ENCODE measurements around the gene VPS18. TPM values are rescaled to one million over a fixed set of nuclear protein-coding genes. Genes with fewer than 3 reads are reported as not detected.
A peak's percentile ranks its signal among the peaks of the same experiment; 100 is the strongest.

The VPS18 gene
- total RNA-seq, 1 experiment from 2014 or later = 12.6 TPM

DNA sequence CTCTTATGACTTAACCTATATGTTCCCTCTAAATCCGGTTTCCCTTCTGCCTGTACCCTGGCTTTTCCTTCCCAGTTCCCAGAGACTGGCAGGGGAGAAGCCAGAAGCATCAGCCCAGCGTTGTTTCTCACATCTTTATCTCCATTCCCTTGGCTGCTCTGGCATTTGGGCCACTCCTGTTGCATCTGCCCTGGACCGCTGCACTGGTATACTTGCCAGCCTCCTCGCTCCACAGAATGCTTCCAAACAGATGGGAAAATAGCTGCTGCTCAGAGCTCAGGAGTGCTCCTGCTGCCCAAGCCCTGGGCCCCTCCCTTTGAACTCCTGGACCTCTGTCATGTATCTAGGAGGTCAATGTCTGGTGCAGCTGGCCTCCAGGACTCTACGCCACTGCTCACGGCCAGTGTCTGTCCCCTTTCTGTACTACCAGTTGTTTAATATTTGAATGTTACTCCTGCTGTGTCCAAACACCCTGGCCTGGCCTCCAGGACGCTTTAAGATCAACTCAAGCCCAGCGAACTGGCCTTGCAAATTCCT is 43.6 kb upstream of the VPS18 start:
- Histone ChIP-seq H3K36me3 (ENCODE audit: insufficient read depth, low read length) (no peaks in the 10 kb centered on the region), H3K9me3 (ENCODE audit: low read length) (no peaks in the 10 kb centered on the region), H3K79me2 (ENCODE audit: low read length) (no peaks in the 10 kb centered on the region), H3K27me3 (ENCODE audit: low read length) (no peaks in the 10 kb centered on the region), H2AFZ (ENCODE audit: low read length) (no peak overlapping the region), H3K4me2 (ENCODE audit: low read depth, low read length, poor library complexity, severe bottlenecking) (no peak overlapping the region), H3K9me2 (replicated peaks; ENCODE audit: insufficient read depth, low read length) (no peaks in the 10 kb centered on the region), H3K27ac (ENCODE audit: low read length) (no peak overlapping the region), H3K9ac (ENCODE audit: low read length) (no peak overlapping the region), H4K20me1 (ENCODE audit: insufficient read depth, low read depth, low read length) (no peaks in the 10 kb centered on the region), H3K4me1 (ENCODE audit: low read length) (peaks cover 14% of the 10 kb centered on the region), H3K4me3 (ENCODE audit: low read length) (no peak overlapping the region)
- DNase-seq = no peak

DNA sequence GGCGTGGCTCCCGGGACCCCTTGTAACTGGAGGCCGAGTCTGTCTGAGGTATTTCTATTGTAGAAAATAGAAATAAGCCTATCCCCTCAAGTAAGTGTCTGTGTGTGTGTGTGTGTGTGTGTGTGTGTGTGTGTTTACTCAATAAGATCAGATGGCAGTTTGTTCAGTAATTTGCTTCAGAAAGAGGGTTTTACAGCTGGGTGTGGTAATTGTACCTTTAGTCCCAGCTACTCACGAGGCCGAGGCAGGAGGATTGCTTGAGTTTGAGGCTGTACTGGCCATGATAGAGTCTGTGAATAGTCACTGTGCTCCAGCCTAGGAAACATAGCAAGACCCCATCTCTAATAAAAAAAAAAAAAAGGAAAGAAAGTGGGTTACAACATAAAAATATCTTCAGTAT is 41.7 kb upstream of the VPS18 start:
- Histone ChIP-seq H3K9me3 (ENCODE audit: low read length) (no peaks in the 10 kb centered on the region), H2AFZ (ENCODE audit: low read length) (no peak overlapping the region), H3K4me3 (ENCODE audit: low read length) (no peak overlapping the region), H3K9me2 (replicated peaks; ENCODE audit: insufficient read depth, low read length) (no peaks in the 10 kb centered on the region), H3K79me2 (ENCODE audit: low read length) (no peaks in the 10 kb centered on the region), H3K9ac (ENCODE audit: low read length) (no peak overlapping the region), H4K20me1 (ENCODE audit: insufficient read depth, low read depth, low read length) (no peaks in the 10 kb centered on the region), H3K36me3 (ENCODE audit: insufficient read depth, low read length) (no peaks in the 10 kb centered on the region), H3K27ac (ENCODE audit: low read length) (no peak overlapping the region), H3K4me1 (ENCODE audit: low read length) (peaks cover 7% of the 10 kb centered on the region), H3K4me2 (ENCODE audit: low read depth, low read length, poor library complexity, severe bottlenecking) (no peak overlapping the region), H3K27me3 (ENCODE audit: low read length) (no peaks in the 10 kb centered on the region)
- DNase-seq = no peak

DNA sequence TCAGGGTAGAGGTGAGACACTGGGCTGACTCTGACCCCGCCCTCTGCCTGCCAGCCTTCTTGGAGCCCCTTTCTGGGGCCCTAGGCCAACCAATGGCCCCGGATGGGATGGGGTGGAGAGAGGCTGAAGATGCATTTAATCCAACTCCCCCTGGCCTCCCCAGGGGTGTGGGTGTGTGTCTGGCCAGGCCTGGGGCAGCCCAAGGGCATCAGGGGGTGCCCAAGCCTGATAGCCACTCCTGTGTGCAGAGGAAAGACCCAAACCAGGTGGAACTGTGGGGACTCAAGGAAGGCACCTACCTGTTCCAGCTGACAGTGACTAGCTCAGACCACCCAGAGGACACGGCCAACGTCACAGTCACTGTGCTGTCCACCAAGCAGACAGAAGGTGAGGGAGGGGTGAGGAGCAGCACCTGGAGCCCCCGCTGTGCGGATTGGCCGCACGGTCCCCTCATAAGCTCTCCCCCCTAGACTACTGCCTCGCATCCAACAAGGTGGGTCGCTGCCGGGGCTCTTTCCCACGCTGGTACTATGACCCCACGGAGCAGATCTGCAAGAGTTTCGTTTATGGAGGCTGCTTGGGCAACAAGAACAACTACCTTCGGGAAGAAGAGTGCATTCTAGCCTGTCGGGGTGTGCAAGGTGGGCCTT is 40.9 kb upstream of the VPS18 start:
- no peak overlapping the region for H3K27ac ChIP-seq (ENCODE audit: low read length)
- no peaks in the 10 kb centered on the region for H3K36me3 ChIP-seq (ENCODE audit: insufficient read depth, low read length)
- H3K9ac ChIP-seq (ENCODE audit: low read length) = no peak overlapping the region
- no peak overlapping the region for H3K4me2 ChIP-seq (ENCODE audit: low read depth, low read length, poor library complexity, severe bottlenecking)
- peaks cover 13% of the 10 kb centered on the region for H3K4me1 ChIP-seq (ENCODE audit: low read length)
- no peaks in the 10 kb centered on the region for H4K20me1 ChIP-seq (ENCODE audit: insufficient read depth, low read depth, low read length)
- no peaks in the 10 kb centered on the region for H3K9me2 ChIP-seq (replicated peaks; ENCODE audit: insufficient read depth, low read length)
- H3K27me3 ChIP-seq (ENCODE audit: low read length) = no peaks in the 10 kb centered on the region
- no peaks in the 10 kb centered on the region for H3K9me3 ChIP-seq (ENCODE audit: low read length)
- no peaks in the 10 kb centered on the region for H3K79me2 ChIP-seq (ENCODE audit: low read length)
- DNase-seq = no peak
- no peak overlapping the region for H2AFZ ChIP-seq (ENCODE audit: low read length)
- no peak overlapping the region for H3K4me3 ChIP-seq (ENCODE audit: low read length)

DNA sequence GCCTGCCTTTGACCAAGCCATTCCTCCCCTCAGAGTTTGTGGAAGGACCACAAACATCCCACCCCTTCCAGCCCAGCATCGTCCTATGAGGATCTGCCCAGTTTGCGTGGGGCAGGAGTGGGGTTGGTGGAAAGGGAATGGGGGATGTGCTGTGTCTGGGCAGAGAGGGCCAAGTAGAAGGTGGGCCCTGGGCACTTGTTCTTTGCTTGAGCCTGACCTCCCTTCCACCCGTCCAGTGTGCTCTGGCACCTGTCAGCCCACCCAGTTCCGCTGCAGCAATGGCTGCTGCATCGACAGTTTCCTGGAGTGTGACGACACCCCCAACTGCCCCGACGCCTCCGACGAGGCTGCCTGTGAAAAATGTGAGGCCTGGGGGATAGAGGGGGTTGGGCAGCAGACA is 40.1 kb upstream of the VPS18 start:
- no peak overlapping the region for H3K4me3 ChIP-seq (ENCODE audit: low read length)
- H3K4me2 ChIP-seq (ENCODE audit: low read depth, low read length, poor library complexity, severe bottlenecking) = no peak overlapping the region
- H2AFZ ChIP-seq (ENCODE audit: low read length) = no peak overlapping the region
- H4K20me1 ChIP-seq (ENCODE audit: insufficient read depth, low read depth, low read length) = no peaks in the 10 kb centered on the region
- H3K9ac ChIP-seq (ENCODE audit: low read length) = no peak overlapping the region
- H3K27ac ChIP-seq (ENCODE audit: low read length) = no peak overlapping the region
- H3K79me2 ChIP-seq (ENCODE audit: low read length) = no peaks in the 10 kb centered on the region
- peaks cover 20% of the 10 kb centered on the region for H3K4me1 ChIP-seq (ENCODE audit: low read length)
- no peaks in the 10 kb centered on the region for H3K27me3 ChIP-seq (ENCODE audit: low read length)
- H3K36me3 ChIP-seq (ENCODE audit: insufficient read depth, low read length) = no peaks in the 10 kb centered on the region
- H3K9me2 ChIP-seq (replicated peaks; ENCODE audit: insufficient read depth, low read length) = no peaks in the 10 kb centered on the region
- H3K9me3 ChIP-seq (ENCODE audit: low read length) = no peaks in the 10 kb centered on the region
- no peak for DNase-seq

DNA sequence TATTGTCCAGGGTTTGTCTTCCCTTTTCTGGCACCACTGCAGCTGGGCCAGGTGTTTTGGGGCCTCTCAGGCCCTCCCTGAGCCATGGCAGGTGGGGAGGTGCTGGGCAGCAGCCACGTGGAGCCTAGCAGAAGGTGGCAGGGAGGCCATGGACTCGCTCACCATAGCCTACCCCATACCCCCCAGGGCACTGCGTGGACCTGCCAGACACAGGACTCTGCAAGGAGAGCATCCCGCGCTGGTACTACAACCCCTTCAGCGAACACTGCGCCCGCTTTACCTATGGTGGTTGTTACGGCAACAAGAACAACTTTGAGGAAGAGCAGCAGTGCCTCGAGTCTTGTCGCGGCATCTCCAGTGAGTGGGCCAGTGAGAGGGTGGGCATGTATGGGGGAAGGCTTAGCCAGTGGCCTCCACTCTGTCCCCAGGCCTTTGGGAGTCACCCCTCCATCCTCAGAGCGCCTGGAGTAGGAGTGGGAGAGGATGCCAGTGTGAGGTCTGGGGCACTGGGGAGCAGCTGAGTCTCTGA is 38.5 kb upstream of the VPS18 start:
- DNase-seq = no peak
- no peak overlapping the region for H3K9ac ChIP-seq (ENCODE audit: low read length)
- H3K4me2 ChIP-seq (ENCODE audit: low read depth, low read length, poor library complexity, severe bottlenecking) = no peak overlapping the region
- H2AFZ ChIP-seq (ENCODE audit: low read length) = no peak overlapping the region
- H3K9me2 ChIP-seq (replicated peaks; ENCODE audit: insufficient read depth, low read length) = no peaks in the 10 kb centered on the region
- H3K4me3 ChIP-seq (ENCODE audit: low read length) = no peak overlapping the region
- H3K9me3 ChIP-seq (ENCODE audit: low read length) = no peaks in the 10 kb centered on the region
- H3K36me3 ChIP-seq (ENCODE audit: insufficient read depth, low read length) = no peaks in the 10 kb centered on the region
- H3K79me2 ChIP-seq (ENCODE audit: low read length) = no peaks in the 10 kb centered on the region
- H3K27me3 ChIP-seq (ENCODE audit: low read length) = no peaks in the 10 kb centered on the region
- no peaks in the 10 kb centered on the region for H4K20me1 ChIP-seq (ENCODE audit: insufficient read depth, low read depth, low read length)
- peaks cover 25% of the 10 kb centered on the region for H3K4me1 ChIP-seq (ENCODE audit: low read length)
- no peak overlapping the region for H3K27ac ChIP-seq (ENCODE audit: low read length)

DNA sequence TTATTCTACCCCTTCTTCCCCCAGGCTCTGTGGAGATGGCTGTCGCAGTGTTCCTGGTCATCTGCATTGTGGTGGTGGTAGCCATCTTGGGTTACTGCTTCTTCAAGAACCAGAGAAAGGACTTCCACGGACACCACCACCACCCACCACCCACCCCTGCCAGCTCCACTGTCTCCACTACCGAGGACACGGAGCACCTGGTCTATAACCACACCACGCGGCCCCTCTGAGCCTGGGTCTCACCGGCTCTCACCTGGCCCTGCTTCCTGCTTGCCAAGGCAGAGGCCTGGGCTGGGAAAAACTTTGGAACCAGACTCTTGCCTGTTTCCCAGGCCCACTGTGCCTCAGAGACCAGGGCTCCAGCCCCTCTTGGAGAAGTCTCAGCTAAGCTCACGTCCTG is 37.5 kb upstream of the VPS18 start:
- H3K4me2 ChIP-seq (ENCODE audit: low read depth, low read length, poor library complexity, severe bottlenecking) = no peak overlapping the region
- peak overlapping the region; percentile 57; the same call in 1 of the 2 replicates for H2AFZ ChIP-seq (ENCODE audit: low read length)
- no peaks in the 10 kb centered on the region for H3K9me3 ChIP-seq (ENCODE audit: low read length)
- H3K27me3 ChIP-seq (ENCODE audit: low read length) = no peaks in the 10 kb centered on the region
- H3K79me2 ChIP-seq (ENCODE audit: low read length) = no peaks in the 10 kb centered on the region
- no peak overlapping the region for H3K27ac ChIP-seq (ENCODE audit: low read length)
- no peaks in the 10 kb centered on the region for H4K20me1 ChIP-seq (ENCODE audit: insufficient read depth, low read depth, low read length)
- H3K36me3 ChIP-seq (ENCODE audit: insufficient read depth, low read length) = no peaks in the 10 kb centered on the region
- no peak for DNase-seq
- peaks cover 25% of the 10 kb centered on the region for H3K4me1 ChIP-seq (ENCODE audit: low read length)
- no peak overlapping the region for H3K9ac ChIP-seq (ENCODE audit: low read length)
- no peaks in the 10 kb centered on the region for H3K9me2 ChIP-seq (replicated peaks; ENCODE audit: insufficient read depth, low read length)
- no peak overlapping the region for H3K4me3 ChIP-seq (ENCODE audit: low read length)

DNA sequence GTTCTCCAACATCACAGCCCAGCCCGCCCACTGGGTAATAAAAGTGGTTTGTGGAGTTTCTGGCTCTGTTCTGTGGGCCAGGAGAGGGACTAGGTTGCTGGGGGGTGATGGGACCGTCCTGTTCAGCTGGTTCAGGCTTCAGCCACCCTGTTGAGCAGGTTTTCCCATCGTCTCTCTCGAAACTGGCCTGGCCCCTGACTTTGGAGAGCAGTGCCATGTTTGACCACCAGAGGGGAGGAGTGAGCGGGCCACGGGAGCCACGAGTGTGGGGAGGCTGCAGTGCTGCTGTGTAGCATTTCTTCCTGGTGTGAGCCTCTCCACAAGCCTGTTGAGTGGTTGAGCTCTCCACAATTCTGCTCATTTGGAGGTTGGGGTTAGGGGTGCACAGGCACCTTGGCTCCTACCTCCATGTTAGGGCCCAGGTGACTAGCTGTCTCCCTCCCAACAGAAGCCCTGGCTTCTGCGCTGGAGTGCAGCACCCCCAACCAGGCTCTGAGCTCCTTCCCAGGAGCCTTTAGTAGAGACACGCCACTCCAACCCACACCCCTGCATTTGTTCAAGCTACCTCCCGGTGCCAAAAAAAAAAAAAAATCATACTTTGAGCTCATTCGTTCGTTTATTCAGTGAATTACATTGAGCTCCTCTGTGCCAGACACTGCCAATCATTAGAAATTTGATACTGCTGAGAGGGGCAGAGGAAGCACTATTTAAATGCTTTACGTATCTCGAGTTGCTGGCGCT is 36.5 kb upstream of the VPS18 start:
- Histone ChIP-seq H3K9me3 (ENCODE audit: low read length) (no peaks in the 10 kb centered on the region), H3K9me2 (replicated peaks; ENCODE audit: insufficient read depth, low read length) (no peaks in the 10 kb centered on the region), H3K27ac (ENCODE audit: low read length) (peak overlapping the region; percentile 78), H3K79me2 (ENCODE audit: low read length) (no peaks in the 10 kb centered on the region), H3K36me3 (ENCODE audit: insufficient read depth, low read length) (no peaks in the 10 kb centered on the region), H4K20me1 (ENCODE audit: insufficient read depth, low read depth, low read length) (no peaks in the 10 kb centered on the region), H3K27me3 (ENCODE audit: low read length) (no peaks in the 10 kb centered on the region), H3K4me2 (ENCODE audit: low read depth, low read length, poor library complexity, severe bottlenecking) (peak overlapping the region; percentile 73), H3K9ac (ENCODE audit: low read length) (peak overlapping the region; percentile 63), H3K4me1 (ENCODE audit: low read length) (peaks cover 25% of the 10 kb centered on the region), H2AFZ (ENCODE audit: low read length) (peak overlapping the region; percentile 90), H3K4me3 (ENCODE audit: low read length) (peak overlapping the region; percentile 57)
- DNase-seq = peak; percentile 95

DNA sequence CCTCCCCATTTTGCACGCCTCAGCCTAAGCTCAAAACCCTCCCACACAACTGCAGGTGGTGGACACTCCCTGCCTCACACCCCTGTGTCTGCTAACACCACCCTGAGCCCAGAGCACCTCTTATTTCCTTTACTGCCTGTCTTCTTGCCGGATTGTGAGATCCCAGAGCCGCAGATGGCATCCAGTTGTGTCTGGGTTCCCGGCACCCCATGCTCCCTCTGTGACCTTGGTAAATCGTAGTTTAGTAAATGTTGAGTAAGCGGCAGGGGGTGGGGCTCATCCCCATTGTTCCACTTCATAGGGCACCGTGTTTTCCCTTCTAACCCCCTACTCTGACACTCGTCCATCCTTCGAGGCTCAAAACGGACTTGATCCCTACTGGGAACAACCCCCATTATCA is 35.5 kb upstream of the VPS18 start:
- Histone ChIP-seq H4K20me1 (ENCODE audit: insufficient read depth, low read depth, low read length) (no peaks in the 10 kb centered on the region), H3K9ac (ENCODE audit: low read length) (peak overlapping the region; percentile 63), H3K27ac (ENCODE audit: low read length) (peak overlapping the region; percentile 78), H3K9me3 (ENCODE audit: low read length) (no peaks in the 10 kb centered on the region), H2AFZ (ENCODE audit: low read length) (peak overlapping the region; percentile 90; the same call in 1 of the 2 replicates), H3K4me2 (ENCODE audit: low read depth, low read length, poor library complexity, severe bottlenecking) (peak overlapping the region; percentile 73), H3K9me2 (replicated peaks; ENCODE audit: insufficient read depth, low read length) (no peaks in the 10 kb centered on the region), H3K36me3 (ENCODE audit: insufficient read depth, low read length) (no peaks in the 10 kb centered on the region), H3K4me3 (ENCODE audit: low read length) (peak overlapping the region; percentile 57), H3K27me3 (ENCODE audit: low read length) (no peaks in the 10 kb centered on the region), H3K4me1 (ENCODE audit: low read length) (peaks cover 25% of the 10 kb centered on the region), H3K79me2 (ENCODE audit: low read length) (no peaks in the 10 kb centered on the region)
- no peak for DNase-seq
